SKM-1 treated with dmso at 0.1 percent for 144 hours (cell line): ENCODE measurements around the gene LRRC2.
A peak's percentile ranks its signal among the peaks of the same experiment; 100 is the strongest.
"Not testable (repeated sequence)": the region's sequence is repeated elsewhere in the genome, so short reads cannot be mapped to it uniquely, and the experiment has no call there.

ENCODE experiments used
- DNase-seq: peaks from one replicate; lab custom pipeline; 2025; ENCODE audit not compliant: unreplicated experiment; lab: John Stamatoyannopoulos, UW

LRRC2 gene

DNA sequence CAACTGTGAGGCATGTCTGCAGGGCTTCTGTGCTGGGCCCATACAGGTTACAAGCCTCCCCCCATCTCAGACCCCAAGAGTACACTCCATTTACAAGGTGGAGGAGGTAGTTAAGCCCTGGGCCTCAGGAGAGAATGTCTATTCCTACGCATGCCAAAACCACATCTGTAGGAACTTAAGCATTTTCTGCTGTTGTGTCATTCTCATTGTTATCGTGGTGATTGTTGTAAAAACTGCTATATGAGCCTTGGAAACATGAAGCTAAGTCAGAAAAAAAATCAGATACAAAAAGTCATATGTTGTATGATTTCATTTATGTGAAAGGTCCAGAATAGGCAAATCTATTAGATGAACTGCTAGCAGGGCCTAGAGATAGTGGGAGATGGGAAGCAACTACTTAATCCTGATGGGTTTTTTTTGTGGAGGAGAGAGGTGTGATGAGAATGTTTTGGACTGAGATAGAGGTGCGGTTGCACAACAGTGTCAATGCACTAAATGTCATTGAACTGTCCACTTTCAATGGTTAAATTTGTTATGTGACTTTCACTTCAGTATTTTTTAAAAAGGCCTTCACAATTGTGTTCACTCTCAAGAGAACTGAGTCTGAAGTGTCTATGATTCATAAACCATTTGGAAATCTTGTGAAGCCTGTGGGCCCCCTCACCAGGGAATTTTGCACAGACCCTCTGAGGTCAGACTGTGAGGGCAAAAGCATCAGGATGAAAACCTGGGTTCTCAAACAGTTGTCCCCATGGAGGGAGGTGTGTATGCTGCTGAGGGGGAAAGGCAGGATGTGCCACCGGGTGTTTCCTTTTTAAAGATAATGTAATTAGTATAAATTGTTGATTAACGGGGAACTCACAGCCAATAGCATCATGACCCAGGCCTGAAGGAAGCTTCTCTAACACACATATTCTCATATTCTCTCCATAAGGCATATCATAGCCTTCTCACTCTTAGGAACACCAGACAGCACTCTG lies 65.2 kb downstream of the LRRC2 start:
- DNase-seq: no peak

DNA sequence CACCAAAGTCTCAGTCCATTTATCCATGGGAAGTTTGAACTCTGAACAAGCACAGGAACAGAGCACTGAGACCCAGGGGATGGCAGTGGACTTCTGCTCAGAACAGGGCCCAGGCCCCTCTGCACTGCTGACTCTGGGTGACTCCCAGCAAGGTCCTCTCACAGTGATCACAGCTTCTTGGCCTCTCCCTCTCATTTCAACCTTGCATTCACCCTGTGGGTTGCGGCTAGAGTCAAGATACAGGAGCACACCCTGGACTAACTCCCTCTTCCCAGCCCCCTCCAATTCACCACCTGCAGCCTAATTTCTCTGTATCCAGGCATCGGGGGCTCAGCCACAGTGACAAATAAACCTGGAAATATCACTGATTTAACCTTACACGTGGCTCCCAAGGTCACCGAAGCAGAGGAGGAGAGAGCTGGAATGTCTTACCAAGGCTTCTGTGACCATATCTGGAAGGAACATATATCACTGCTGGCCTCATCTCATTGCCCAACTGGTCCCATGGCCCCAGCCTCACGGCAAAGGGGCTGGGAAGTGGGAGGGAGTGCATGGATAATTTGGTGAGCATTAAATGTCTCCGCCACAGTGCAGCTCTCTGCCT lies 67.1 kb downstream of the LRRC2 start:
- no peak for DNase-seq

DNA sequence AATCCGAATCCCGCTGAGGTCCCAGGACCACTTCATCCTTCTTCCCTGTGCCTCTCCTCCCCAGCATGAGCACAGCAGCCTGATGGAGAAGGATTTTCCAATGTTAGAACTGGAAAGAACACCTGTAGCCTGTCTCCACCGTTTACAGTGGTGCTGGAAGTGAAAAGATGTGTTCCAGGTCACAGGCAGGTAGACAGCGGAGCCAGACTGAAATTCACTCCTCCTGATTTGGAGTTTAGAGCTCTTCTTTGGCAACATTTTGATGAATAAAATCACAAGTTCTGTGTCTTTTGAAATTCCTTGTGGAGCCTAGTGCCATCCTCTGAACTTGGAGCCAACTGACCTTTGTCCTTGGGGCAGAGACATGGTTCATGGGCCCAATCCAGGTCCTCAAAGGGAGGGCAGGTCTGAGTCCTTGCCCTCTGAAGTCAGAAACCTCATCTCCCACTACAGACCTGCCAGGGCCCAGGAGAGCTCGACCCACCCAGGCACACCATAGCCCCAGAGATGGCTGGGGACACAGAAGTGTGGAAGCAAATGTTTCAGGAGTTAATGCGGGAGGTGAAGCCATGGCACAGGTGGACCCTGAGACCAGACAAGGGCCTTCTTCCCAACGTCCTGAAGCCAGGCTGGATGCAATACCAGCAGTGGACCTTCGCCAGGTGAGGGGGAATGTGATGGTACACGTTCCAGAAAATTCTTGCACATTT lies 68.4 kb downstream of the LRRC2 start, which contains the start of gene RTP3:
Gene RTP3 (plus strand): TSS at position 421 of the 710 bp plus-strand sequence. CDS start 87 bp downstream, at position 508.
- no peak for DNase-seq

DNA sequence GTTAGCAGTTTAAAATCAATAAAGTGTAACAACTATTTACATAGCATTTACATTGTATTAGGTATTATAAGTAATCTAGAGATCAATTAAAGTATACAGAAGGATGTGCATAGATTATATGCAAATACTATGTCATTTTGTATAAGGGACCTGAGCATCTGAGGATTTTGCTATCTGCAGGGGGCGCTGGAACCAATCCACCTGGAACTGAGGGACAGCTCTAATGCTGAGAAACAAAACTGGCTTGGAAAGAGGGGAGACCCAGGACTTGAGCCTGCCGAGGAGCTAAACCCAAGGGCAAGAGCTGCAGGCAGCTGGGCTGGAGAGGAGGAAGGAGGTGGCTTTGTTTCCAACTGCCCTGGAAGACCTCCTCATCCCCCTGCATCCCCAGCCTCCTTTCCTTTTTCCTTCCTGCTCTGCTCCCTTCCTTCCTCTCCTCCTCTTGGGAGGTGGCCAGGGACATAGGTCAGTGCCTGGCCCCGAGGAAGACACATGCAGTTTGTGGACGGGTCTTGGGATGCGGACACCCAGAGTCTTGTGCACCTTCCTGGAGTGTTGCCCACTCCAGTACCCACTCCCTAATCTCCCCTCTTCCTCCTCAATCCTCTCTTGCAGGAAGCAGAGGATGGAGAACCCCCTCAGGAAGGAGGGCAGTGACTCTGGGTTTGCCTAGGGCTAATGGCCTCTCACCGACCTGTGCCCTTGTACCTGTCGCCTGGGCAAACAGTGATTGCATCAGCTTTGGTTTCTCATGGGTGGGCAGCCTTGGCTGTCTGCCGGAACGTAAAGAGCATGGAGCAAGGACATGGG lies 69.2 kb downstream of the LRRC2 start:
- DNase-seq: no peak

DNA sequence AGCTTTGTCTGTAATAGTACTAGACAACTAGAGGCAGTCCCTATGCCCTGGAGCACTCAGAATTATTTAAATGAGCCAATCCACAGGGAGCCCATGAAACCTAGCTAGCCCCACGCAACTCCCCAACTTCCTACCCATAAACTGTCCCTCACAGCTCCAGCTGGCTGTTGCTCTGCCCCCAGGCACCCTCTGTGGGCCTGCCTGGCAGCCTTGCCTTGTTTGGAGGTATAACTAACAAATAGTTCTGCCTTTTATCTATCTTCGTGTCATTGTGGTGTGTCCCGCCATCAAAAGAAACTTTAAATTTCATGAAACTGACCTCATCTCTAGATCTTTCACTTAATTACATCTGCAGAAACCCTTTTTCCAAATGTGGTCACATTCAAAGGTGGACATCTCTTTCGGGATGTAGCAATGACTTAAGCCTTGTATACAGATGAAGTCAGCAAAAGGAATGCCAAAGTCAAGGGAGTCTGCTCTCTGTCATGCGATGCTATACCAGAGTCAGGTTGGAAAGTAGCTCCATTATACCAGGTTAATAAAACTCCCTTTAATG lies 70.1 kb downstream of the LRRC2 start:
- DNase-seq: no peak

DNA sequence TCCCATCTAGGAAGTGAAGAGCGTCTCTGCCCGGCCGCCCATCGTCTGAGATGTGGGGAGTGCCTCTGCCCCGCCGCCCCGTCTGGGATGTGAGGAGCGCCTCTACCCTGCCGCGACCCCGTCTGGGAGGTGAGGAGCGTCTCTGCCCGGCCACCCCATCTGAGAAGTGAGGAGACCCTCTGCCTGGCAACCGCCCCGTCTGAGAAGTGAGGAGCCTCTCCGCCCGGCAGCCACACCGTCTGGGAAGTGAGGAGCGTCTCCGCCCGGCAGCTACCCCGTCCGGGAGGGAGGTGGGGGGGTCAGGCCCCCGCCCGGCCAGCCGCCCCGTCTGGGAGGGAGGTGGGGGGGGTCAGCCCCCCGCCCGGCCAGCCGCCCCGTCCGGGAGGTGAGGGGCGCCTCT lies 71.6 kb downstream of the LRRC2 start:
- not testable (repeated sequence) for DNase-seq

DNA sequence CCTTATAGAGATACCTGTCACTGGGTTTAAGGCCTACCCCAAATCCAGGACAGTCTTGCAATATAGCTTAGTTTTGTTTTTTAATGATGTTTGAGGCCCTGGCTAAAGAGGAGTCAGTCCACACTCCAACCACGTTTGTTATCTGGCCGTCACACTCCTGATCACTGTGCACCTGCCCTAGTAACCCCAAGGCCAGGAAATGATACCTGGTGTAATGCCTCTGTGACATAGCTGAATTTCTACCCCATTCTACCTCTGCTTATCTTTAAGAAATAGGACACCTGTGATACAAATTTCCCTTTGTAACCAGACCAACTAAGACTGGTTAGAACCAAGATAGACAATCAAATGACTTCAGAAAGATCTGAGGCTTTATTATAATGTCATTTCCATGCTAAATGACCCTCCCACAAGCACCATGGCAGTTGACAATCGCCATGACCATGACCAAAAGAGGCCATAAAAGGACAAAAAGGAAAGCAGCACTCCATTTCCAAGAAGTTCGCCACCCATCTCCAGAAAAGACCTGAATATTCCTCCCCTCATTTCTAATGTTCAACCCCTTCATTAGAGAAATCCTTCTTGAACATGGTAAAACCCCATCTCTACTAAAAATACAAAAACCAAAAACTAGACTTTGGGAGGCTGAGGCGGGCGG lies 73.1 kb downstream of the LRRC2 start:
- DNase-seq: no peak

DNA sequence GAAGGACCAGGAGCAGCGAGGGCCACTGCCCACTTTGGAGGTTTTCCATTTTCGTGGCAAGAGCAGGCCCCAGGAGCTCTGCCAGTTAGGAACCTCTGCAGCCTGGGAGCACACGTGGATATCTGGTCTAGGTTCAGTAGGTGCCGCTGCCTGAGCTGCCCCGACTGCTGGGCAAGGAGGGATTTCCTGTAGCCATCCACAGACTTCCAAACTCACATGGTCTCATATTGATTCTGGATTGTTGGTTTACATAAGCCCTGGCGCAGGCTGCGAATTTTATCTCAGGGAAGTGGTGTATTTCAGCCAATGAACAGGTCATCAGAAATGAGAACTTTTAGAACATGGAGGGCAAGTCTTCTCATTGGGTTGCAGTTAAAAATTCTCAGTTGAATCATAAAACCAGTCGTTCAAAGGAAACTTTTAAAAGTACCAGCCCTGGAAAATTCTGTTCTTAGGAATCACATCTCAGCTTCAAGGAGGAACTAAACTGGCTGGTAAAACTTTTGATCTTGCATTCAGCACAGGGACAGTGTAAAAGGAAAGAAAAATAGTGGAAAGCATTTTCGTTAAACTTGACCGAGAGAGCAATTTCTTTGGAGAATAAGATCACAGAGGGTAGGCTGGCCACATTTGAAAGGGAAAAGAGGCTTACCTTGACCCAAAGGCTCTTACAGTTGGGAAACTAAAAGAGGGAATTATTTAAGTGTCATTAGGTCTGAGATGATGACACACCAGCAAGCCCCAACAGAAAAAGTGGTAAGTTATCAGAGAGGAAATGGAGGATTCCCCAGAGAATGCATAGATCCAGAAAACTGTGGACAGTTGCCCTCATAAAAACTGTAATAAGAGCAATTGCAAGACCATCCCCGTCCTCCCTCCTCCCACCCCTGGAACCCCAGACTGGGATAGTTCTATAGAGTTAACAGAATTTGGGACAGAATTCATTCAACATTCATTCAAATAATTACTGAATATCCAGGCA lies 74.7 kb downstream of the LRRC2 start:
- DNase-seq: no peak

DNA sequence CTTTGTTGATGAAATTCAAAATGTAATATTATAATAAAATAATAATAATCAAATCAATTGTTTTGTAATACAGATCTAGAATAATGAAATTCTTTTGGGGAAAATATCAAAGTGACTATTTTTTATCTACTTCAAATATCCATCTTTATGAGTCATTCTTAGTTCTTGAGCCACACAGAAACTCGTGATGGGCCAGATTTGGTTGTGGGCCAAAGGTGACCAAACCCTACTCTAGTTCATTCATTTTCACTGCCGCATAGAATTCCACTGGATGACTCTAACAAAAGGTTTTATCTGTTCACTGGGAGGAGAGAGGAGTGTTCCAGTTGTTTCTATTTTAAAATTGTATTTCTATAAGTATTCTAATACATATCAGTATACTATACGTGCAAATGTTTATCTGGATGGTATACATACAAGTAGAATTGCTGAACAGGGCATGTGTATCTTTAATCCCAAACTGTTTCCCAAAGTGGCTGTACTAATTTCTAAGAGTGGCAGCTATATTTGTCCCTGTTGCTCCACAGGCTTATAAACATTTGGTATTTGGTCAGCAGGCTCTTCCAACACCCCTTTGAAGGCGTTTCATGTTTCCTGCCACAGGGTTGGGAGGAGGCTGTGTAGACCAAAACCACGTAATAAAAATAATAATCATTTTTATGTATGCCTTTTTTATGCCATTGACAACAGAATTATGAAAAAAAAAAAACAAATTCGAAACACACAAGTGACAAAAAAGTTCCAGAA lies 75.6 kb downstream of the LRRC2 start:
- no peak for DNase-seq

DNA sequence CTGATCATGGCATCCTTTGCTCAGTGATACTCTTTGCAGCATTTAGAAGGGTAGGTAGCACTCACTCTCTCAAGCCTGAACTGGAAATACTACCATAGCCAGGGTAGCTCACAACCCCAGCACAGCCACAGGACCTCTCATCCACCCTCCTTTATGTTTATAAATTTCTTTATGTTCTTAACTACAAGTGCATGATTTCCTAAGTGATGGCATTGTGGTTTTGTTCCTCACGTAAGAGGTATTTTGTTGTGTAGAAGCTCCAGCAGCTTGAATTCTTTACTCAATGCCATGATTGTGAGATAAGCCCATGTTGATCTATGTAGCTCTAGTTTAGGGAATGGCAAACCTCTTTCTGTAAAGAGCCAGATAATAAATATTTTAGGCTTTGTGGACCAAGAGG lies 76.2 kb downstream of the LRRC2 start:
- DNase-seq: no peak

DNA sequence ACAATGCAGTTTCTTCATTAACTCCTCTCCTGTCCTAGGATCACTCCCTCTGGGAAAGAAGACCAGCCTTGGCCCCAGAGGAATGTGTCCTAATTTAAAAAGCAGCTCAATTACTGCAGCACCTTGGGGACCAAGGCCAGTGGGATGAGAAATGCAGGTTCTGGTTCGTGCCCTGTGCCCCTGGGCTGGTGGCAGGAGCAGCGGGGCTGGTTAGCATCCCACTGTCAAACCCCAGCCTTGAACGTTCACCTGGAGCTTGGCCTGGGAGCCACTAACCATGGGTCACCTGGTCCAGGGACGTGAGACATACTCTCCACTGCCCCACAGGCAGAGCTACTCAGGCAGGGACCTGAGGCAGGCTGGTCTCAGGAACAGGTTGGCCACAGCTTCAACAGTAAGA lies 76.7 kb downstream of the LRRC2 start:
- DNase-seq: no peak

DNA sequence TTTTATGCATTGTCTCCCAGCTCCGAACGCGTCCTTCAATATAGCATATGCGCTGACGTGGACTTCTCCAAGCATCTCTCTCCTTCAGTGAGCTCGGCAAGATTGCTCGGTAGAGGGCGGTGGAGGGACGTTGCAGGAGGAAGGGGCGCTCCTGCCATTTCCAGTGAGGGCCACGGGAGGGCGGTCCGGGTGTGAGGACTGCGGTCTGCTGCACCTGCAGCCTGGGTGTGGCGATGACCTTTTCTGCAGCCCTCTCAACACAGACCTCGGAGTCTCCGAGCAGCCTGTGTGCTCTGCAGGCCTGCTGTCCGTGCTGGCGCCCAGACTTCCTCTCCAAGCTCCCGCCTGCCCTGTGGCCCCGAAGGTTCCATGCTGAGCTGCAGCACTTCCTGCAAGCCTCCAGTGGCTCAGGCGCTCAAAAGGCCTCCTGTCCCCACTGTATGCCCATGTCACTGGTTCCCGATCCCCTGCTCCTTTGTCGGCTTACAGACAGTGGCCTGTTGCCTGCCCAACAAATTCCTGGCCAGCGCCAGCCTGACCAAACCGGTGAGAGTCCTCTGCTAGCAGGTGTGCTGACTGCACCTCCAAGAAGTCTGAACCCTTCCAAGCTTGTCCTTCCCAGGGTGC lies 77.3 kb downstream of the LRRC2 start:
- DNase-seq: peak; percentile 92

DNA sequence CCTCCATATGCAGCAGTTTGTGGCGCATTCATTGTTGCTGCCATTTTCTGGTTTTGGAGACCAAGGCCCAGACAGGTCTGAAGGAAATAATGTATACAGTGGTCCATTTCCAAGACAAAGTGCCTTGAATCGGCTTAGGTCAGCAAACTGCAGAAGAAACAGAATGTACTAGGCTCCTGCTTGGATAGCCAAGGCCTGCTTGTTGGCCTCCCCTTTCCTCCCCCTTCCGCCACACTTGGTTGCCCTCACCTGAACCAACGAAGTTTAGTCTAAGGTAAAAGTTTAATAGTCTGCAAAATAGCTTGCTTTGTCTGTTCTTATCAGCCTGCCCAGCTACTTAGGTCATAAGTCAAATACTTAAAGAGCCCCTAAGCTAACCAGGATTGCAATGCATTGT lies 80.3 kb downstream of the LRRC2 start:
- no peak for DNase-seq

DNA sequence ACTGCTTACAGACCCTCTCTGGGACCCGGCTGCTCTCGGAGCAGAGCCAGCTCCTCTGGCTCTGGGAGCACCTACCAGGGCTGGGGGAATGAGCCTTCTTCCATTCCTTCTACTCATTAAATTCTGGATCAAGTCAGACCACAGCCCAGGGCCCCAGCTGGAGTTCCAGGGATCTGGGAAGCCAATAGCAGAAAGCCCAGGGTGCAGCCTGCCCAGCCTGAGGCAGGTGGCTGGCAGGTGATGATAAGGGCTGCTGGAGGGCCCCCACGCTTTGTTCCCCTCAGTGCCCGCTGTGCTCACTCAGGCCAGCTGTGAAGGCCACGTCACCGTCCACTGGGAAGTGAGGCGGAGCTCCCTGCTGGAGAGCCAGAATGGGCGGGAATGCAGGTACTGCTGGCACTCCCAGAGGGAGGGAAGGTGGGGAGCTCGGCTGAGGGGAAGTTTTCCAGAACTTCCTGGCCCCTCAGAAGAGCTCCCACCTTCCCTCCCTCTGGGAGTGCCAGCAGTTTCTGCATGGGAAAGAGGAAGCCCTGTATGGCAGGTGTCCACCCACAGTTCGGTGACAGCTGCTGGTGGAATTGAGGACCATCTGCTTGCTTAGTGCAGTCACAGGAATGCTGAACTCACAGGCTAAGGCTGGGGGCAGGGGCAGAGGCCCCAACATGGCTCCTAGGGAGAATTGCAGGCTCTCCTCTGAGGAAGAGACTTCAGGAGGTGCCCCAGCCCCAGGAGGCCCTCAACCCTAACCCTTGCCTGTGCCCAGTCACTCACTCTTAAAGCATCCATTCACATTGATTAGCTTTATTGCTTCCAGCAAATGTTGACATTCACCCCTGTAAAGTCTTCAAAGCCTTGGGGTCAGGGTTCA lies 81.0 kb downstream of the LRRC2 start:
- no peak for DNase-seq

DNA sequence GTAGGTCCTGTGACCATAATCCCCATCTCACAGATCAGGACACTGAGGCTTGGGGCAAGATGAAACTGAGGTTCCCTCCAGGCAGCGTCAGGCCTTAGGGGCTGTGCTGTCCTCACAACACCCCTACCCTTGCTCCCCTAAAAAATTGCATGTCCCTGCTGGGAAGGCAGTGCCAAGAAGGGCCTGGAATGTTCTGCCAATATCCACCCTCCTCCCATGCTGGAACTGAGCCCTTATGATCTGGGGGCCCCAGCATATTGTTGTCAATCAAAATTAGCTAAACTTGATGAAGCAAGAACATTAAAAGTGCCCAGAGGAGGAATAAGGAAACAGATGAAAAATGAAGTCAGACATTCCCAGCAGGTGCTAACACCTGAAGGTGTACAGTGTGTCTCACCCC lies 81.7 kb downstream of the LRRC2 start:
- DNase-seq: no peak

DNA sequence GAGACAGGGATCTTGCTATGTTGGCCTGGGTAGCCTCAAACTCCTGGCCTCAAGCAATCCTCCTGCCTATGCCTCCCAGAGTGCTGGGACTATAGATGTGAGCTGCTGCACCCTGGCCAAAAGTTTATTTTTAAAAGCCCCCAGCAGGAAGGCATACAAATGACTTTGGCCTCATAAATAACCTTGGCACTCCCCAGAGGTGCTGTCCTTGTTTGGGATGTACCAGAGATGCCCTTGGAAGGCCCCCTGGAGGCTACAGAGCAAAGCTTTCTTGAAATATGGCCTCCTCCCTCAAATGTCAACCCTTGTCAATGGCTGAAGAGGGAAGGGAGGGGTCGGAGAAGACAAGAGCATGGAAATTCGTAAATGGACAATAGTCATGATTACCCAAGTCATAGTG lies 82.3 kb downstream of the LRRC2 start:
- no peak for DNase-seq
